Neuronal stem cell (in vitro differentiated cells): Measurements from ENCODE around the gene TMEM126A.
"Not testable (repeated sequence)": the region's sequence is repeated elsewhere in the genome, so short reads cannot be mapped to it uniquely, and the experiment has no call there.

Experiments used
- DNase-seq: peaks from one replicate; pipeline ENCODE4 v3.0.0-alpha.2; 2013; ENCODE audit warnings: low spot score
- H2AFZ ChIP-seq: one replicate; pipeline ENCODE4 v1.6.1; 2013; ENCODE audit warnings: mild to moderate bottlenecking, low read length, inconsistent platforms
- H2AK5ac ChIP-seq: 2 replicates; pipeline ENCODE4 v1.6.1; 2013; ENCODE audit warnings: low read depth, mild to moderate bottlenecking, inconsistent platforms, low read length, moderate library complexity, mixed read lengths
- H2BK120ac ChIP-seq: 2 replicates; pipeline ENCODE4 v1.6.1; 2013; ENCODE audit warnings: low read depth, mild to moderate bottlenecking, inconsistent platforms, low read length, moderate library complexity, mixed read lengths
- H2BK12ac ChIP-seq: one replicate; pipeline ENCODE4 v1.6.1; 2013; ENCODE audit warnings: low read length, inconsistent platforms
- H2BK15ac ChIP-seq: 2 replicates; pipeline ENCODE4 v1.6.1; 2013; ENCODE audit warnings: mild to moderate bottlenecking, low read length, inconsistent platforms, mixed read lengths
- H2BK5ac ChIP-seq: one replicate; pipeline ENCODE4 v1.6.1; 2013; ENCODE audit warnings: inconsistent platforms, mild to moderate bottlenecking, low read length, moderate library complexity
- H3K14ac ChIP-seq: one replicate; pipeline ENCODE4 v1.6.1; 2013; ENCODE audit warnings: low read length, inconsistent platforms
- H3K18ac ChIP-seq: 2 replicates; pipeline ENCODE4 v1.6.1; 2013; ENCODE audit warnings: low read length, inconsistent platforms
- H3K23ac ChIP-seq: 2 replicates; pipeline ENCODE4 v1.6.1; 2013; ENCODE audit warnings: low read depth, mild to moderate bottlenecking, mixed read lengths, low read length, inconsistent platforms; ENCODE audit not compliant: poor library complexity
- H3K27ac ChIP-seq: replicated peaks from 3 replicates; pipeline ENCODE4 v1.5.1; 2013; ENCODE audit warnings: low read length, inconsistent platforms
- H3K27me3 ChIP-seq, 3 experiments: 2 replicates each; pipeline ENCODE4 v1.6.1; 2013; ENCODE audit warnings: low read length in 3 of 3, mild to moderate bottlenecking in 2 of 3, inconsistent platforms in 1 of 3, low read depth in 1 of 3, mixed read lengths in 1 of 3, moderate library complexity in 1 of 3; ENCODE audit not compliant: control insufficient read depth in 3 of 3, insufficient read depth in 3 of 3
- H3K36me3 ChIP-seq, 2 donors: replicated peaks in 1 of 2; 2 replicates each; pipeline ENCODE4 v1.6.1; 2013; ENCODE audit warnings: low read length in 2 of 2; ENCODE audit not compliant: control insufficient read depth in 2 of 2, insufficient read depth in 2 of 2
- H3K4ac ChIP-seq: 2 replicates; pipeline ENCODE4 v1.6.1; 2013; ENCODE audit warnings: inconsistent platforms, mild to moderate bottlenecking, low read length, moderate library complexity
- H3K4me1 ChIP-seq, 2 donors: 1 replicate in 1 of 2; 2 replicates in 1 of 2; pipeline ENCODE4 v1.6.1; 2013; ENCODE audit warnings: low read length in 2 of 2, low read depth in 1 of 2; ENCODE audit not compliant: control insufficient read depth in 2 of 2, insufficient read depth in 1 of 2
- H3K4me2 ChIP-seq: one replicate; pipeline ENCODE4 v1.6.1; 2013; ENCODE audit warnings: mild to moderate bottlenecking, low read length, inconsistent platforms; ENCODE audit not compliant: insufficient read depth, poor library complexity, severe bottlenecking
- H3K4me3 ChIP-seq, 2 donors: 2 replicates each; pipeline ENCODE4 v1.5.1; 2013; ENCODE audit warnings: low read length in 2 of 2, mild to moderate bottlenecking in 2 of 2, inconsistent platforms in 1 of 2, moderate library complexity in 1 of 2
- H3K79me1 ChIP-seq: one replicate; pipeline ENCODE4 v1.6.1; 2013; ENCODE audit warnings: low read depth, mild to moderate bottlenecking, inconsistent platforms, low read length, moderate library complexity
- H3K9ac ChIP-seq: one replicate; pipeline ENCODE4 v1.6.1; 2013; ENCODE audit warnings: mild to moderate bottlenecking, low read depth, low read length, inconsistent platforms; ENCODE audit not compliant: poor library complexity
- H3K9me3 ChIP-seq, 2 donors: replicated peaks in 1 of 2; 2 replicates each; pipeline versions ENCODE3 to v1.6.1; 2013; ENCODE audit warnings: low read length in 2 of 2, mild to moderate bottlenecking in 2 of 2, inconsistent platforms in 1 of 2, low read depth in 1 of 2, mixed read lengths in 1 of 2, moderate library complexity in 1 of 2; ENCODE audit not compliant: control insufficient read depth in 2 of 2, insufficient read depth in 1 of 2
- H4K8ac ChIP-seq: one replicate; pipeline ENCODE4 v1.6.1; 2013; ENCODE audit warnings: low read depth, mild to moderate bottlenecking, inconsistent platforms, low read length, moderate library complexity
- H4K91ac ChIP-seq: one replicate; pipeline ENCODE4 v1.6.1; 2013; ENCODE audit warnings: low read length, low read depth, mild to moderate bottlenecking, inconsistent platforms; ENCODE audit not compliant: poor library complexity
- WGBS, 2 donors: extraction: QIAGEN DNeasy Blood & Tissue Kit; methylation state at CpG; one replicate each; pipeline ENCODE4 v1.1.7; 2013; ENCODE audit warnings: missing lambda C conversion rate in 2 of 2, mixed read lengths in 1 of 2; ENCODE audit not compliant: insufficient read length in 2 of 2, insufficient replicate concordance in 1 of 2; ENCODE audit errors: extremely low coverage in 2 of 2; 5-methylcytosine and 5-hydroxymethylcytosine counted together

The TMEM126A gene

DNA sequence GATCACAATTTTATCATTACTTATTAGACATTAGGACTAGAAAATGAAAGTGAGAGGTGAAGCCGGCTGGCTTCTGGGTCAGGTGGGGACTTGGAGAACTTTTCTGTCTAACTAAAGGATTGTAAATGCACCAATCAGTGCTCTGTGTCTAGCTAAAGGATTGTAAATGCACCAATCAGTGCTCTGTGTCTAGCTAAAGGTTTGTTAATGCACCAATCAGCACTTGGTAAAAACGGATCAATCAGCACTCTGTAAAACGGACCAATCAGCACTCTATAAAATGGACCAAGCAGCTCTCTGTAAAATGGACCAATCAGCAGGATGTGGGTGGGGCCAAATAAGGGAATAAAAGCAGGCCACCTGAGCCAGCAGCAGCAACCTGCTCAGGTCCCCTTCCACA lies 41.5 kb upstream of the TMEM126A start:
- not testable (repeated sequence) for DNase-seq
- no CpG with 5 or more reads among the region's 3 CpGs for WGBS, 2 donors

GRCh38 chr11:85608621-85609020 lies 39.1 kb upstream of the TMEM126A start:
- not testable (repeated sequence) for H3K14ac ChIP-seq, H3K18ac ChIP-seq, H2AK5ac ChIP-seq, H3K4me1 ChIP-seq, H2AFZ ChIP-seq, H4K91ac ChIP-seq, H3K27me3 ChIP-seq, H3K9ac ChIP-seq, H3K4me2 ChIP-seq, H3K36me3 ChIP-seq, H3K4me3 ChIP-seq, H3K27ac ChIP-seq, H4K8ac ChIP-seq, DNase-seq, H3K4ac ChIP-seq, H3K23ac ChIP-seq, H2BK5ac ChIP-seq, H2BK120ac ChIP-seq, H2BK12ac ChIP-seq, H3K9me3 ChIP-seq, H3K79me1 ChIP-seq, H2BK15ac ChIP-seq

More for the DNA sequence above, 41.5 kb upstream of the TMEM126A start:
- not testable (repeated sequence) for H3K27ac ChIP-seq, H3K4ac ChIP-seq, H3K14ac ChIP-seq, H2BK12ac ChIP-seq, H3K18ac ChIP-seq, H3K4me2 ChIP-seq, H2BK120ac ChIP-seq, H2BK15ac ChIP-seq, H3K36me3 ChIP-seq, H4K91ac ChIP-seq, H2BK5ac ChIP-seq, H3K4me1 ChIP-seq, H3K9me3 ChIP-seq, H3K27me3 ChIP-seq, H4K8ac ChIP-seq, H2AK5ac ChIP-seq, H3K4me3 ChIP-seq, H3K79me1 ChIP-seq, H3K9ac ChIP-seq, H3K23ac ChIP-seq, H2AFZ ChIP-seq

- not testable (repeated sequence) for H3K27ac ChIP-seq, H2BK15ac ChIP-seq, H2BK12ac ChIP-seq, H3K4me1 ChIP-seq, H2BK120ac ChIP-seq, H2BK5ac ChIP-seq, H3K9ac ChIP-seq, H4K8ac ChIP-seq, H3K79me1 ChIP-seq, H3K4ac ChIP-seq, H3K18ac ChIP-seq, H3K9me3 ChIP-seq, H4K91ac ChIP-seq, H3K36me3 ChIP-seq, H3K14ac ChIP-seq, H2AFZ ChIP-seq, H2AK5ac ChIP-seq, H3K23ac ChIP-seq, H3K4me2 ChIP-seq, H3K4me3 ChIP-seq, H3K27me3 ChIP-seq, DNase-seq
- no CpG with 5 or more reads among the region's 2 CpGs for WGBS, 2 donors
Observed at GRCh38 chr11:85609286-85609685, 38.5 kb upstream of the TMEM126A start.

DNA sequence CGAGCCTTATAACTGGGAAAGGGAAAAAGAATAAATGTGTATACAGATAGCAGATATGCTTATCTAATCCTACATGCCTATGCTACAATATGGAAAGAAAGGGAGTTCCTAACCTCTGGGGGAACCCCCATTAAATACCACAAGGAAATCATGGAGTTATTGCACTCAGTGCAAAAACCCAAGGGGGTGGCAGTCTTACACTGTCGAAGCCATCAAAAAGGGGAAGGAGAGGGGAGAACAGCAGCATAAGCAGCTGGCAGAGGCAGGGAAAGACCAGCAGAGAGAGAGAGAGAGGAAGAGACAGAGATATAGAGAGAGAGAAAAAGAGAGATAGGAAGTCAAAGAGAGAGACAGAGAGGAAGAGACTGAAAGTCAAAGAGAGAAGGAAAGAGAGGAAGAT lies 36.1 kb upstream of the TMEM126A start:
- not testable (repeated sequence) for H3K27ac ChIP-seq, DNase-seq, H2BK15ac ChIP-seq, H3K27me3 ChIP-seq, H3K79me1 ChIP-seq, H2BK5ac ChIP-seq, H2BK12ac ChIP-seq, H3K9me3 ChIP-seq, H3K4me2 ChIP-seq, H3K4me3 ChIP-seq, H2BK120ac ChIP-seq, H4K91ac ChIP-seq, H3K4ac ChIP-seq, H3K14ac ChIP-seq, H3K36me3 ChIP-seq, H2AFZ ChIP-seq, H4K8ac ChIP-seq, H3K4me1 ChIP-seq, H3K23ac ChIP-seq, H3K18ac ChIP-seq, H3K9ac ChIP-seq, H2AK5ac ChIP-seq
- WGBS, 2 donors, result no CpG with 5 or more reads among the region's 2 CpGs
